ENCODE measurements around the gene DCBLD2. TPM values are rescaled to one million over a fixed set of nuclear protein-coding genes. Genes with fewer than 3 reads are reported as not detected.

Gene DCBLD2
- total RNA-seq, 1 donor from 2014 or later = 33.9 TPM

DNA sequence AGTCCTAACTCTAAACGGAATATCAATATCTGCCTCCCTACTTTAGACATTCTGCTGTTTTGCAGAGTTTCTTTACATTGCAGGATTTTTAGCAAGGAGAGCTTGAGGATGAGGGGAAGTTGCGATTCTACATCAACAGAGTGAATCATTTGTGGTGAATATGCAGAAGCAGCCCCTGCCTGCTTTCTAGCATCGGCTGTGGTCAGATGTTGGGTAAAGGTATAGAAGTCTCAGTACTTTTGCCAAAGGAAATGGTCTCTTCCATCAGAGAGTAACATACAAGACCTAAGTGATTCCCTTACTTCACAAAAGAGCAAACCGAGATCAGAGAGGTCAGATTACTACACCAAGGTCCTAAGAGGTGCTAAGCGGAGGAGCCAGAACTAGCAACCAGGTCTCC, 123.1 kb downstream of the DCBLD2 start:
- TF ChIP-seq, protein P1, sequence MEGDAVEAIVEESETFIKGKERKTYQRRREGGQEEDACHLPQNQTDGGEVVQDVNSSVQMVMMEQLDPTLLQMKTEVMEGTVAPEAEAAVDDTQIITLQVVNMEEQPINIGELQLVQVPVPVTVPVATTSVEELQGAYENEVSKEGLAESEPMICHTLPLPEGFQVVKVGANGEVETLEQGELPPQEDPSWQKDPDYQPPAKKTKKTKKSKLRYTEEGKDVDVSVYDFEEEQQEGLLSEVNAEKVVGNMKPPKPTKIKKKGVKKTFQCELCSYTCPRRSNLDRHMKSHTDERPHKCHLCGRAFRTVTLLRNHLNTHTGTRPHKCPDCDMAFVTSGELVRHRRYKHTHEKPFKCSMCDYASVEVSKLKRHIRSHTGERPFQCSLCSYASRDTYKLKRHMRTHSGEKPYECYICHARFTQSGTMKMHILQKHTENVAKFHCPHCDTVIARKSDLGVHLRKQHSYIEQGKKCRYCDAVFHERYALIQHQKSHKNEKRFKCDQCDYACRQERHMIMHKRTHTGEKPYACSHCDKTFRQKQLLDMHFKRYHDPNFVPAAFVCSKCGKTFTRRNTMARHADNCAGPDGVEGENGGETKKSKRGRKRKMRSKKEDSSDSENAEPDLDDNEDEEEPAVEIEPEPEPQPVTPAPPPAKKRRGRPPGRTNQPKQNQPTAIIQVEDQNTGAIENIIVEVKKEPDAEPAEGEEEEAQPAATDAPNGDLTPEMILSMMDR (IDR thresholded peaks at IDR 0.05; ENCODE audit: partially characterized antibody, unreplicated experiment) = no peak
- no peak overlapping the region for H3K27ac Mint-ChIP-seq (ENCODE audit: unreplicated experiment)
- H3K27me3 Mint-ChIP-seq (ENCODE audit: unreplicated experiment) = peaks cover 5% of the 10 kb centered on the region
- H3K36me3 Mint-ChIP-seq (ENCODE audit: unreplicated experiment) = no peaks in the 10 kb centered on the region
- no peak overlapping the region for H3K4me3 Mint-ChIP-seq (ENCODE audit: unreplicated experiment)
- DNase-seq = no peak
- H3K4me1 Mint-ChIP-seq (ENCODE audit: low read depth, unreplicated experiment) = peaks cover 4% of the 10 kb centered on the region
- no peaks in the 10 kb centered on the region for H3K9me3 Mint-ChIP-seq (ENCODE audit: unreplicated experiment)

GRCh38 chr3:98777801-98778220, 123.7 kb downstream of the DCBLD2 start:
- H3K27me3 Mint-ChIP-seq (ENCODE audit: unreplicated experiment) = peaks cover 2% of the 10 kb centered on the region
- H3K36me3 Mint-ChIP-seq (ENCODE audit: unreplicated experiment) = no peaks in the 10 kb centered on the region
- peaks cover 4% of the 10 kb centered on the region for H3K4me1 Mint-ChIP-seq (ENCODE audit: low read depth, unreplicated experiment)
- no peak overlapping the region for H3K4me3 Mint-ChIP-seq (ENCODE audit: unreplicated experiment)
- no peak overlapping the region for H3K27ac Mint-ChIP-seq (ENCODE audit: unreplicated experiment)
- DNase-seq = no peak
- H3K9me3 Mint-ChIP-seq (ENCODE audit: unreplicated experiment) = no peaks in the 10 kb centered on the region
- TF ChIP-seq, protein P1 (IDR thresholded peaks at IDR 0.05; ENCODE audit: partially characterized antibody, unreplicated experiment) = no peak

- TF ChIP-seq, protein P1 (IDR thresholded peaks at IDR 0.05; ENCODE audit: partially characterized antibody, unreplicated experiment) = no peak
- no peak overlapping the region for H3K4me3 Mint-ChIP-seq (ENCODE audit: unreplicated experiment)
- H3K9me3 Mint-ChIP-seq (ENCODE audit: unreplicated experiment) = no peaks in the 10 kb centered on the region
- no peaks in the 10 kb centered on the region for H3K36me3 Mint-ChIP-seq (ENCODE audit: unreplicated experiment)
- H3K27me3 Mint-ChIP-seq (ENCODE audit: unreplicated experiment) = peaks cover 2% of the 10 kb centered on the region
- peaks cover 4% of the 10 kb centered on the region for H3K4me1 Mint-ChIP-seq (ENCODE audit: low read depth, unreplicated experiment)
- no peak for DNase-seq
- H3K27ac Mint-ChIP-seq (ENCODE audit: unreplicated experiment) = no peak overlapping the region
These were observed 124.2 kb downstream of the DCBLD2 start for GRCh38 chr3:98777286-98777685.

- TF ChIP-seq, protein P1 (IDR thresholded peaks at IDR 0.05; ENCODE audit: partially characterized antibody, unreplicated experiment) = no peak
- Mint-ChIP-seq H3K27me3 (ENCODE audit: unreplicated experiment) (peaks cover 2% of the 10 kb centered on the region), H3K4me1 (ENCODE audit: low read depth, unreplicated experiment) (peaks cover 8% of the 10 kb centered on the region), H3K4me3 (ENCODE audit: unreplicated experiment) (no peak overlapping the region), H3K36me3 (ENCODE audit: unreplicated experiment) (no peaks in the 10 kb centered on the region), H3K27ac (ENCODE audit: unreplicated experiment) (no peak overlapping the region), H3K9me3 (ENCODE audit: unreplicated experiment) (no peaks in the 10 kb centered on the region)
- no peak for DNase-seq
These were observed 125.4 kb downstream of the DCBLD2 start for GRCh38 chr3:98776140-98776493.

DNA sequence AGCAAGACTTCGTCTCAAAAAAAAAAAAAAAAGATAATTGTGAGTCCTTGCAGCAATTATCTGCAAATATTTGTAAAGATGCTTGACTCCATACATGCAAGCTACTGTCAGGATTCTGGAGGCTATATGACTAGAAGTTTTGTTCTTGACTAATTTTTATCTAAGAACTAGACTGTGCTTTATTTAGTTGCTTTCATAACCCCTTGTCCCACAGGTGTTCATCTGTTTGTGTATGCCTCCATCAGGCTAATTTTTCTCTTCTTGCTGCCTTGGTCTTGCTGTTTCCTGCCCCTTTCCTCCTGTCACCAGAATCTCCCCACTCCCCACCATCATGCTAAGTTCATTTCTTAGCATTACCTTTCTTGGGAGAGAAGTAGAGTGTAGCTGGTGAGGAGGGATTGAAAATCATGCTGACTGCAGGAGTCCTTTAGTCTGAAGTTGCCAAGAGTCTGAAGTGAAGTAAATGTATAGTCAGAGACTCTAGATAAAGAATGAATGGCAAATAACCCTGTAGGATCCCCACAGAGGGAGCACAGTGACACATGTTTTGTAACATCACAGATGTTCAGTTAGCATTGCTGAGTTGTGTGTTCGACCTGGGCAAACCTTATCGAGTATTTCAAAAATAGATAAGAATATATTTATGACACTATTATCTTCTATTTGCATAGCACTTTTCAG, 125.9 kb downstream of the DCBLD2 start:
- Mint-ChIP-seq H3K4me3 (ENCODE audit: unreplicated experiment) (no peak overlapping the region), H3K27ac (ENCODE audit: unreplicated experiment) (no peak overlapping the region), H3K4me1 (ENCODE audit: low read depth, unreplicated experiment) (peaks cover 10% of the 10 kb centered on the region), H3K27me3 (ENCODE audit: unreplicated experiment) (peaks cover 2% of the 10 kb centered on the region), H3K36me3 (ENCODE audit: unreplicated experiment) (no peaks in the 10 kb centered on the region), H3K9me3 (ENCODE audit: unreplicated experiment) (no peaks in the 10 kb centered on the region)
- no peak for DNase-seq
- TF ChIP-seq, protein P1 (IDR thresholded peaks at IDR 0.05; ENCODE audit: partially characterized antibody, unreplicated experiment) = no peak

Measured in glutamatergic neuron (in vitro differentiated cells).